OCI-LY7 (cell line): Measurements from ENCODE around the gene STRADA.

Source experiments
- CTCF ChIP-seq: fragments of 200-600 bp; sonication (generic); conservative IDR thresholded peaks from 2 replicates; pipeline ENCODE4 v1.5.1; 2014; ENCODE audit warnings: mild to moderate bottlenecking, antibody characterized with exemption, low read length, moderate library complexity, mixed read lengths
- EZH2phosphoT487 ChIP-seq: fragments of 200-600 bp; sonication (generic); IDR thresholded peaks from 2 replicates; pipeline ENCODE4 v1.6.1; 2018; ENCODE audit warnings: low read depth, borderline replicate concordance, mild to moderate bottlenecking, mixed run types, antibody characterized with exemption, low read length, moderate library complexity, mixed read lengths

- no peak for TF ChIP-seq CTCF
- TF ChIP-seq EZH2phosphoT487: no peak
These were observed 35.1 kb downstream of the STRADA start for GRCh38 chr17:63706336-63707082.
